GM12872 (cell line): ENCODE data around the gene SEPTIN2.

ENCODE experiments used
- CTCF ChIP-seq: IDR thresholded peaks from 3 replicates; pipeline ENCODE4 v1.5.1; 2011; ENCODE audit warnings: low read depth, mild to moderate bottlenecking, low read length, moderate library complexity; ENCODE audit not compliant: insufficient read depth

The SEPTIN2 gene

GRCh38 chr2:241372361-241372992 lies 56.8 kb downstream of the SEPTIN2 start:
- TF ChIP-seq CTCF = no peak

- no peak for TF ChIP-seq CTCF
Measured at GRCh38 chr2:241373446-241373845, 57.7 kb downstream of the SEPTIN2 start.

- no peak for TF ChIP-seq CTCF
Measured at GRCh38 chr2:241375300-241375699, 59.6 kb downstream of the SEPTIN2 start.

GRCh38 chr2:241376808-241377207 lies 61.1 kb downstream of the SEPTIN2 start:
- TF ChIP-seq CTCF = no peak

- TF ChIP-seq CTCF = no peak
Measured at GRCh38 chr2:241378816-241379215, 63.1 kb downstream of the SEPTIN2 start.

- no peak for TF ChIP-seq CTCF
Measured at GRCh38 chr2:241379481-241380480, 64.1 kb downstream of the SEPTIN2 start.

- TF ChIP-seq CTCF = no peak
Measured at GRCh38 chr2:241381872-241382271, 66.1 kb downstream of the SEPTIN2 start.
